Measurements from ENCODE around the gene CCDC136.

DNA sequence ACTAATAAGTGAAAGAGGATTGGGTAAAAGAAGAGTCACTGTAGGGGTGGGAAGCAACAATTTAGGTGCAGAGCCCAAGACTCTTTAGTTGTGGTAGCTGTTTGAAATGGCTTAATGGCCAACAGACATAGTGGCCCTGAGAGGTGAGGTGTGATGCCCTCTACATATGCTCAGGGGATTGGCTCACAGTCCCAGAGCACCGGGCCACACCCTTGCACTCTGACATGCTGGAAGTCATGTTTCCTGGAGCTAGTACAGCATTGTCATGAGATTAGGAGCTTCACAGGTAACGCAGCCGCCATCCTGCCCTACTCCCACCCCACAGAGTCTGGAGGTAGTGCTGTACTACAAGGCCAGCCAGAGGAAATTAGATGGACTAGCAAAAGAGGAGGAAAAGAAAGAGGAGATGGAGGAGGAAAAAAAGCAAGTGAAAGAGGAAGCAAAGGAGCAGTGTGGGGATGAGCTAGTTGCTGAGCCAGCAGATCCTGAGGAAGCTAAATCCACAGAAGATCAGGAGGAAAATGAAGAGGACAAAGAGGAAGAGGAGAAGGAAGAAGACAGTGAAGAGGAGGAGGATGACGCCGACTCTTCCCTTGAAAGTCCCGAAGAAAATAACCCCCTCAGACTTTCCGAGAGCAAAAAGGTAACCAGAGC, 23.6 kb downstream of the CCDC136 start:
- TF ChIP-seq, protein P1, sequence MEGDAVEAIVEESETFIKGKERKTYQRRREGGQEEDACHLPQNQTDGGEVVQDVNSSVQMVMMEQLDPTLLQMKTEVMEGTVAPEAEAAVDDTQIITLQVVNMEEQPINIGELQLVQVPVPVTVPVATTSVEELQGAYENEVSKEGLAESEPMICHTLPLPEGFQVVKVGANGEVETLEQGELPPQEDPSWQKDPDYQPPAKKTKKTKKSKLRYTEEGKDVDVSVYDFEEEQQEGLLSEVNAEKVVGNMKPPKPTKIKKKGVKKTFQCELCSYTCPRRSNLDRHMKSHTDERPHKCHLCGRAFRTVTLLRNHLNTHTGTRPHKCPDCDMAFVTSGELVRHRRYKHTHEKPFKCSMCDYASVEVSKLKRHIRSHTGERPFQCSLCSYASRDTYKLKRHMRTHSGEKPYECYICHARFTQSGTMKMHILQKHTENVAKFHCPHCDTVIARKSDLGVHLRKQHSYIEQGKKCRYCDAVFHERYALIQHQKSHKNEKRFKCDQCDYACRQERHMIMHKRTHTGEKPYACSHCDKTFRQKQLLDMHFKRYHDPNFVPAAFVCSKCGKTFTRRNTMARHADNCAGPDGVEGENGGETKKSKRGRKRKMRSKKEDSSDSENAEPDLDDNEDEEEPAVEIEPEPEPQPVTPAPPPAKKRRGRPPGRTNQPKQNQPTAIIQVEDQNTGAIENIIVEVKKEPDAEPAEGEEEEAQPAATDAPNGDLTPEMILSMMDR (conservative IDR thresholded peaks at IDR 0.05), result no peak
- no peak for TF ChIP-seq ZFX (IDR thresholded peaks at IDR 0.05)
